Fibroblast of lung (primary cell): ENCODE data around the gene UNC5A. TPM values are rescaled to one million over a fixed set of nuclear protein-coding genes. Genes with fewer than 3 reads are reported as not detected.

ENCODE experiments used
- DNase-seq, 2 donors: peaks; one replicate each; pipeline versions ENCODE4 v3.0.0 to v3.0.0-alpha.2; 2010; ENCODE audit warnings: low read depth in 2 of 2
- H2AFZ ChIP-seq: 2 replicates; pipeline ENCODE4 v1.5.1; 2012; ENCODE audit warnings: low read length, control low read depth, inconsistent platforms
- H3K27ac ChIP-seq: 2 replicates; pipeline ENCODE4 v1.5.1; 2011; ENCODE audit warnings: low read length, control low read depth; ENCODE audit not compliant: insufficient read depth
- H3K27me3 ChIP-seq: 2 replicates; pipeline ENCODE4 v1.5.1; 2011; ENCODE audit warnings: mild to moderate bottlenecking, low read length; ENCODE audit not compliant: control insufficient read depth, insufficient read depth
- H3K36me3 ChIP-seq: 2 replicates; pipeline ENCODE4 v1.5.1; 2011; ENCODE audit warnings: low read length; ENCODE audit not compliant: control insufficient read depth, insufficient read depth
- H3K4me1 ChIP-seq: 2 replicates; pipeline ENCODE4 v1.5.1; 2011; ENCODE audit warnings: low read length; ENCODE audit not compliant: control insufficient read depth, insufficient read depth; ENCODE audit errors: extremely low read depth
- H3K4me2 ChIP-seq: 2 replicates; pipeline ENCODE4 v1.5.1; 2011; ENCODE audit warnings: low read length, control low read depth; ENCODE audit not compliant: insufficient read depth; ENCODE audit errors: extremely low read depth
- H3K4me3 ChIP-seq, 4 experiments: fragments of 200-600 bp in 1 of 4; sonication (generic) in 1 of 4; replicated peaks in 1 of 4; 2 replicates each; pipeline ENCODE4 v1.5.1; 2011 to 2016; ENCODE audit warnings: low read length in 4 of 4, low read depth in 3 of 4, mild to moderate bottlenecking in 3 of 4, control low read depth in 2 of 4, inconsistent platforms in 1 of 4, mixed read lengths in 1 of 4; ENCODE audit not compliant: insufficient read depth in 1 of 4; ENCODE audit errors: control extremely low read depth in 1 of 4
- H3K79me2 ChIP-seq: 2 replicates; pipeline ENCODE4 v1.5.1; 2012; ENCODE audit warnings: mild to moderate bottlenecking, low read length, inconsistent platforms; ENCODE audit not compliant: control insufficient read depth, insufficient read depth
- H3K9ac ChIP-seq: 2 replicates; pipeline ENCODE4 v1.5.1; 2011; ENCODE audit warnings: mild to moderate bottlenecking, low read length, control low read depth; ENCODE audit not compliant: insufficient read depth
- H3K9me3 ChIP-seq: 2 replicates; pipeline ENCODE4 v1.5.1; 2012; ENCODE audit warnings: low read depth, low read length; ENCODE audit not compliant: control insufficient read depth, insufficient read depth
- H4K20me1 ChIP-seq: 2 replicates; pipeline ENCODE4 v1.5.1; 2011; ENCODE audit warnings: low read length; ENCODE audit not compliant: control insufficient read depth, insufficient read depth; ENCODE audit errors: extremely low read depth
- EZH2 ChIP-seq: IDR thresholded peaks from 2 replicates; pipeline ENCODE4 v1.5.1; 2012; ENCODE audit warnings: low read length, control low read depth, mild to moderate bottlenecking; ENCODE audit errors: missing control alignments
- polyA plus RNA-seq, 2 donors: library from polyadenylated mRNA; depleted of rRNA in 1 of 2; stranded (reverse) in 1 of 2; unstranded in 1 of 2; fragments of >200 nt; gene quantifications; 2 replicates each; pipeline ENCODE4 v1.2.1, GENCODE V29; 2011 to 2012; ENCODE audit warnings: missing spikeins in 1 of 2
- total RNA-seq: library from RNA; depleted of rRNA; stranded (reverse); fragments of >200 nt; gene quantifications from 2 replicates; pipeline ENCODE4 v1.2.1, GENCODE V29; 2014
- TF ChIP-seq, protein P1 (sequence below), 2 donors: IDR thresholded peaks in 1 of 2; conservative IDR thresholded peaks in 1 of 2; 1 replicate in 1 of 2; 2 replicates in 1 of 2; pipeline ENCODE4 v1.5.1; 2011 to 2012; ENCODE audit warnings: low read length in 2 of 2, control low read depth in 1 of 2, inconsistent platforms in 1 of 2, low read depth in 1 of 2, mild to moderate bottlenecking in 1 of 2

UNC5A gene
- total and polyA plus RNA-seq, 2 donors (not counting 1 experiment from before 2014, with no cell fraction given), result not detected

DNA sequence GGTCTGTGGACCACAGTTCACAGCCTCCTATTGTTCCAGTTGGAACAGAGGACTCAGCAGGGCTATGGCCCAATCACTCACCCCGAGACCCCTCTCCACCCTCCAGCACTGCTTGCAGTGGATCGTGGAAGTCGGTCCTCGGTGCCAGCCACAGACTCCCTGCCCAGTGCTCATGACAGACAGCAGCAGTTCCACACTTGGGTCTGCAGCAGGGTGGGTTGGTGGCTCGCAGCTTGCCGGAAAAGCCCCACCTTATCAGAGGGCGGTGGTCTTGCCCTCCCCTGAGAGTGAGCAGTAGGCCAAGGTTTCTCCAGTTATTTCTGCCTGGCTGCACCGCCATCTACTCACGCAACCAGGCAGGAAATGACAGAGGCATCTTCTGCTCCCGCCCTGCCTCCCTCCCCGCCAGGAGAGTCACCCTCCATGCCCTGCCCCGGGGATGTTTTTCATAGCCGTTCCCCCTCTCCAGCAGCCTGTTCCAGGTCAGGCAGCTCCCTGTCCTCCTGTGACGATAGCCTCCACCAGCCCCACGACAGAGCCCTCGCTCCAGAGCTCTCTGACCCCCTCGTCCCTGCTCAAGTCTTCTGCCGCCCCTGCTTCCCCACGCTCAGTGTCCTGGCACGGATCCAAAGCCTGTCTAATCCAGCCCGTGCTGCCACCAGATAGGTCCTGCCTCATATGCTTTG is 34.5 kb downstream of the UNC5A start:
- H2AFZ ChIP-seq, result no peak overlapping the region
- H3K27ac ChIP-seq, result no peak overlapping the region
- H3K4me3 ChIP-seq, result no peak overlapping the region
- H3K9ac ChIP-seq, result no peak overlapping the region
- no peaks in the 10 kb centered on the region for H3K79me2 ChIP-seq
- H3K4me1 ChIP-seq, result no peaks in the 10 kb centered on the region
- no peaks in the 10 kb centered on the region for H3K36me3 ChIP-seq
- peaks cover 30% of the 10 kb centered on the region for H3K27me3 ChIP-seq
- TF ChIP-seq, protein P1, sequence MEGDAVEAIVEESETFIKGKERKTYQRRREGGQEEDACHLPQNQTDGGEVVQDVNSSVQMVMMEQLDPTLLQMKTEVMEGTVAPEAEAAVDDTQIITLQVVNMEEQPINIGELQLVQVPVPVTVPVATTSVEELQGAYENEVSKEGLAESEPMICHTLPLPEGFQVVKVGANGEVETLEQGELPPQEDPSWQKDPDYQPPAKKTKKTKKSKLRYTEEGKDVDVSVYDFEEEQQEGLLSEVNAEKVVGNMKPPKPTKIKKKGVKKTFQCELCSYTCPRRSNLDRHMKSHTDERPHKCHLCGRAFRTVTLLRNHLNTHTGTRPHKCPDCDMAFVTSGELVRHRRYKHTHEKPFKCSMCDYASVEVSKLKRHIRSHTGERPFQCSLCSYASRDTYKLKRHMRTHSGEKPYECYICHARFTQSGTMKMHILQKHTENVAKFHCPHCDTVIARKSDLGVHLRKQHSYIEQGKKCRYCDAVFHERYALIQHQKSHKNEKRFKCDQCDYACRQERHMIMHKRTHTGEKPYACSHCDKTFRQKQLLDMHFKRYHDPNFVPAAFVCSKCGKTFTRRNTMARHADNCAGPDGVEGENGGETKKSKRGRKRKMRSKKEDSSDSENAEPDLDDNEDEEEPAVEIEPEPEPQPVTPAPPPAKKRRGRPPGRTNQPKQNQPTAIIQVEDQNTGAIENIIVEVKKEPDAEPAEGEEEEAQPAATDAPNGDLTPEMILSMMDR (conservative IDR thresholded peaks at IDR 0.05 in 1 of 2, IDR thresholded peaks at IDR 0.05 in 1 of 2; ENCODE audit: low read depth in 1 of 2, low read length in 2 of 2), result no peak
- no peak for TF ChIP-seq EZH2
- no peak overlapping the region for H3K4me2 ChIP-seq
- no peaks in the 10 kb centered on the region for H4K20me1 ChIP-seq
- no peaks in the 10 kb centered on the region for H3K9me3 ChIP-seq
- DNase-seq, result no peak

GRCh38 chr5:176845392-176845713 is 35.0 kb downstream of the UNC5A start:
- no peak for TF ChIP-seq EZH2
- TF ChIP-seq, protein P1 (conservative IDR thresholded peaks at IDR 0.05 in 1 of 2, IDR thresholded peaks at IDR 0.05 in 1 of 2; ENCODE audit: low read depth in 1 of 2, low read length in 2 of 2), result no peak
- Histone ChIP-seq H3K4me1 (no peaks in the 10 kb centered on the region), H3K27ac (no peak overlapping the region)

GRCh38 chr5:176846335-176847140 is 36.2 kb downstream of the UNC5A start:
- Histone ChIP-seq H3K4me1 (no peaks in the 10 kb centered on the region), H3K36me3 (no peaks in the 10 kb centered on the region), H4K20me1 (no peaks in the 10 kb centered on the region), H3K27me3 (peaks cover 23% of the 10 kb centered on the region), H3K9ac (no peak overlapping the region), H3K9me3 (no peaks in the 10 kb centered on the region), H3K4me3 (no peak overlapping the region), H2AFZ (no peak overlapping the region), H3K27ac (no peak overlapping the region), H3K79me2 (no peaks in the 10 kb centered on the region), H3K4me2 (no peak overlapping the region)
- no peak for TF ChIP-seq EZH2
- TF ChIP-seq, protein P1 (conservative IDR thresholded peaks at IDR 0.05 in 1 of 2, IDR thresholded peaks at IDR 0.05 in 1 of 2; ENCODE audit: low read depth in 1 of 2, low read length in 2 of 2), result no peak
- DNase-seq, result no peak

More at GRCh38 chr5:176845392-176845713, 35.0 kb downstream of the UNC5A start:
- no peaks in the 10 kb centered on the region for H3K36me3 ChIP-seq
- DNase-seq, result no peak
- no peak overlapping the region for H3K9ac ChIP-seq
- no peak overlapping the region for H3K4me2 ChIP-seq
- no peaks in the 10 kb centered on the region for H3K9me3 ChIP-seq
- no peak overlapping the region for H2AFZ ChIP-seq
- peaks cover 30% of the 10 kb centered on the region for H3K27me3 ChIP-seq
- no peaks in the 10 kb centered on the region for H4K20me1 ChIP-seq
- no peak overlapping the region for H3K4me3 ChIP-seq
- no peaks in the 10 kb centered on the region for H3K79me2 ChIP-seq
